Neural progenitor cell (in vitro differentiated cells): ENCODE data around the gene SCAF8.

Experiments
- CTCF ChIP-seq: fragments of 200-600 bp; sonication (generic); IDR thresholded peaks from 2 replicates; pipeline ENCODE4 v1.5.1; 2017; ENCODE audit warnings: antibody characterized with exemption, mild to moderate bottlenecking
- EZH2 ChIP-seq: fragments of 200-600 bp; sonication (generic); IDR thresholded peaks from 2 replicates; pipeline ENCODE4 v1.6.1; 2017; ENCODE audit warnings: antibody characterized with exemption, mild to moderate bottlenecking, moderate library complexity
- EZH2phosphoT487 ChIP-seq: fragments of 200-600 bp; sonication (generic); IDR thresholded peaks from 2 replicates; pipeline ENCODE4 v1.6.1; 2017; ENCODE audit warnings: antibody characterized with exemption

- no peak for TF ChIP-seq CTCF
- TF ChIP-seq EZH2phosphoT487: no peak
- TF ChIP-seq EZH2: no peak
Measured at GRCh38 chr6:154814063-154814462, 80.8 kb downstream of the SCAF8 start.
